ENCODE results near the gene SLC9A8. TPM values are rescaled to one million over a fixed set of nuclear protein-coding genes. Genes with fewer than 3 reads are reported as not detected.

Gene SLC9A8
- polyA plus RNA-seq, 1 donor from 2014 or later, result 6.7 TPM

DNA sequence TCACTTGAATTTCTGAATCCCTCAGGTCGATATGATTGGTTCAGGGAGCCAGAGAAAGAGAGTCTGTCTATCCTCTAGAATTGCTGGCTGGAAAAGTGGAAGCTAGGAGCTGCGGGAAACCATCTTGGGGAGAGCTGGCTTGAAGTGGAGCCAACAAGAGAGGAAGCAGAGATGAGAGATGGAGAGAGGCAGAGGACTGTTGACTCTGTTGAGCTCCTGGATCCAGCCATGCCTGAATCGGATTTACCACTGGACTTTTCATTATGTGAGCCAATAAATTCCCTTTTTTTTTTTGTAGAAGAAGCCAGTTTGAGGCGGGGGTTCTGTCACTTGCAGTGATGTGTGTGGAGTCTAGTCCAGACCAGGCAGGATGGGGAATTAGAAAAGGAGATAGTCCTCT lies 13.9 kb upstream of the SLC9A8 start:
- TF ChIP-seq MXI1 (conservative IDR thresholded peaks at IDR 0.05; ENCODE audit: poor library complexity, severe bottlenecking), result no peak
- TF ChIP-seq, protein P1, sequence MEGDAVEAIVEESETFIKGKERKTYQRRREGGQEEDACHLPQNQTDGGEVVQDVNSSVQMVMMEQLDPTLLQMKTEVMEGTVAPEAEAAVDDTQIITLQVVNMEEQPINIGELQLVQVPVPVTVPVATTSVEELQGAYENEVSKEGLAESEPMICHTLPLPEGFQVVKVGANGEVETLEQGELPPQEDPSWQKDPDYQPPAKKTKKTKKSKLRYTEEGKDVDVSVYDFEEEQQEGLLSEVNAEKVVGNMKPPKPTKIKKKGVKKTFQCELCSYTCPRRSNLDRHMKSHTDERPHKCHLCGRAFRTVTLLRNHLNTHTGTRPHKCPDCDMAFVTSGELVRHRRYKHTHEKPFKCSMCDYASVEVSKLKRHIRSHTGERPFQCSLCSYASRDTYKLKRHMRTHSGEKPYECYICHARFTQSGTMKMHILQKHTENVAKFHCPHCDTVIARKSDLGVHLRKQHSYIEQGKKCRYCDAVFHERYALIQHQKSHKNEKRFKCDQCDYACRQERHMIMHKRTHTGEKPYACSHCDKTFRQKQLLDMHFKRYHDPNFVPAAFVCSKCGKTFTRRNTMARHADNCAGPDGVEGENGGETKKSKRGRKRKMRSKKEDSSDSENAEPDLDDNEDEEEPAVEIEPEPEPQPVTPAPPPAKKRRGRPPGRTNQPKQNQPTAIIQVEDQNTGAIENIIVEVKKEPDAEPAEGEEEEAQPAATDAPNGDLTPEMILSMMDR (IDR thresholded peaks at IDR 0.05; ENCODE audit: poor library complexity, severe bottlenecking), result no peak
- TF ChIP-seq TAF1 (IDR thresholded peaks at IDR 0.05; ENCODE audit: low read depth), result no peak
- no peak for TF ChIP-seq RAD21 (conservative IDR thresholded peaks at IDR 0.05)
- TF ChIP-seq EZH2 (IDR thresholded peaks at IDR 0.05; ENCODE audit: borderline replicate concordance, insufficient read depth, low read length, poor library complexity, severe bottlenecking), result no peak
- no peak for TF ChIP-seq EP300 (conservative IDR thresholded peaks at IDR 0.05; ENCODE audit: poor library complexity, severe bottlenecking)
- no peak for TF ChIP-seq SMC3 (conservative IDR thresholded peaks at IDR 0.05; ENCODE audit: poor library complexity)
- no peak for TF ChIP-seq POLR2AphosphoS5 (IDR thresholded peaks at IDR 0.05)
- TF ChIP-seq, protein P2, sequence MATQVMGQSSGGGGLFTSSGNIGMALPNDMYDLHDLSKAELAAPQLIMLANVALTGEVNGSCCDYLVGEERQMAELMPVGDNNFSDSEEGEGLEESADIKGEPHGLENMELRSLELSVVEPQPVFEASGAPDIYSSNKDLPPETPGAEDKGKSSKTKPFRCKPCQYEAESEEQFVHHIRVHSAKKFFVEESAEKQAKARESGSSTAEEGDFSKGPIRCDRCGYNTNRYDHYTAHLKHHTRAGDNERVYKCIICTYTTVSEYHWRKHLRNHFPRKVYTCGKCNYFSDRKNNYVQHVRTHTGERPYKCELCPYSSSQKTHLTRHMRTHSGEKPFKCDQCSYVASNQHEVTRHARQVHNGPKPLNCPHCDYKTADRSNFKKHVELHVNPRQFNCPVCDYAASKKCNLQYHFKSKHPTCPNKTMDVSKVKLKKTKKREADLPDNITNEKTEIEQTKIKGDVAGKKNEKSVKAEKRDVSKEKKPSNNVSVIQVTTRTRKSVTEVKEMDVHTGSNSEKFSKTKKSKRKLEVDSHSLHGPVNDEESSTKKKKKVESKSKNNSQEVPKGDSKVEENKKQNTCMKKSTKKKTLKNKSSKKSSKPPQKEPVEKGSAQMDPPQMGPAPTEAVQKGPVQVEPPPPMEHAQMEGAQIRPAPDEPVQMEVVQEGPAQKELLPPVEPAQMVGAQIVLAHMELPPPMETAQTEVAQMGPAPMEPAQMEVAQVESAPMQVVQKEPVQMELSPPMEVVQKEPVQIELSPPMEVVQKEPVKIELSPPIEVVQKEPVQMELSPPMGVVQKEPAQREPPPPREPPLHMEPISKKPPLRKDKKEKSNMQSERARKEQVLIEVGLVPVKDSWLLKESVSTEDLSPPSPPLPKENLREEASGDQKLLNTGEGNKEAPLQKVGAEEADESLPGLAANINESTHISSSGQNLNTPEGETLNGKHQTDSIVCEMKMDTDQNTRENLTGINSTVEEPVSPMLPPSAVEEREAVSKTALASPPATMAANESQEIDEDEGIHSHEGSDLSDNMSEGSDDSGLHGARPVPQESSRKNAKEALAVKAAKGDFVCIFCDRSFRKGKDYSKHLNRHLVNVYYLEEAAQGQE (IDR thresholded peaks at IDR 0.05; ENCODE audit: borderline replicate concordance), result no peak
- H3K9me3 ChIP-seq (ENCODE audit: low read length), result no peaks in the 10 kb centered on the region
- no peak overlapping the region for H3K4me2 ChIP-seq (ENCODE audit: low read length)
- H3K27ac ChIP-seq (ENCODE audit: low read length), result no peak overlapping the region
- no peaks in the 10 kb centered on the region for H3F3A ChIP-seq (ENCODE audit: insufficient read depth, low read length, poor library complexity, severe bottlenecking)
- no peaks in the 10 kb centered on the region for H3K27me3 ChIP-seq (ENCODE audit: insufficient read depth, low read depth, low read length)
- H4K20me1 ChIP-seq (ENCODE audit: insufficient read depth), result no peaks in the 10 kb centered on the region
- H3K9me2 ChIP-seq (ENCODE audit: insufficient read depth, low read length), result no peaks in the 10 kb centered on the region
- H3K9ac ChIP-seq (ENCODE audit: low read length), result no peak overlapping the region
- H3K36me3 ChIP-seq (ENCODE audit: insufficient read depth, low read length), result no peaks in the 10 kb centered on the region
- no peak overlapping the region for H2AFZ ChIP-seq (ENCODE audit: low read depth, low read length)
- no peak overlapping the region for H3K4me3 ChIP-seq (ENCODE audit: low read length)
- H3K79me2 ChIP-seq (replicated peaks; ENCODE audit: insufficient read depth, low read length), result no peaks in the 10 kb centered on the region

DNA sequence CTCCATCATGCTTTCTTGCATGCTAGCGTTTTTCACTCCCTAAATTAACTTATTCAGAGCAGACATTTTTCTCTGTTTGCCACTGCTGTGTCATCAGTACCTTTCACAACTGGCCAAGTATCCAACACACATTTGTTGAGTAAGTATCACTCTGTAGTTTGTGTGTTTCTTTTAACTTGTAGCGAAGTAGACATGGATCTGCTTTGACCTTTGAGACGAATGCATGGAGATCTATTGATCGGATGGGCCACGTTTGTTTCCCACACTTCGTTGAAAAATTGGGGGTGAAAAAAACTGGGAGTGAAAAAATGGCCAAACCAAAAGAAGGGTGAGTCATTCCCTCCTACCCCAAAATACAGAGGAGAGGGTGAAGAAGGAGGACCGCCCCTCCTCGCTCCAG lies 12.9 kb upstream of the SLC9A8 start:
- TF ChIP-seq EP300 (conservative IDR thresholded peaks at IDR 0.05; ENCODE audit: poor library complexity, severe bottlenecking), result no peak
- TF ChIP-seq POLR2AphosphoS5 (IDR thresholded peaks at IDR 0.05), result no peak
- no peak for TF ChIP-seq MXI1 (conservative IDR thresholded peaks at IDR 0.05; ENCODE audit: poor library complexity, severe bottlenecking)
- TF ChIP-seq TAF1 (IDR thresholded peaks at IDR 0.05; ENCODE audit: low read depth), result no peak
- TF ChIP-seq EZH2 (IDR thresholded peaks at IDR 0.05; ENCODE audit: borderline replicate concordance, insufficient read depth, low read length, poor library complexity, severe bottlenecking), result no peak
- Histone ChIP-seq H3K9me3 (ENCODE audit: low read length) (no peaks in the 10 kb centered on the region), H3K4me3 (ENCODE audit: low read length) (no peak overlapping the region), H3K27me3 (ENCODE audit: insufficient read depth, low read depth, low read length) (no peaks in the 10 kb centered on the region), H3K9me2 (ENCODE audit: insufficient read depth, low read length) (no peaks in the 10 kb centered on the region), H3K36me3 (ENCODE audit: insufficient read depth, low read length) (no peaks in the 10 kb centered on the region), H3F3A (ENCODE audit: insufficient read depth, low read length, poor library complexity, severe bottlenecking) (no peaks in the 10 kb centered on the region), H4K20me1 (ENCODE audit: insufficient read depth) (no peaks in the 10 kb centered on the region), H2AFZ (ENCODE audit: low read depth, low read length) (no peak overlapping the region), H3K27ac (ENCODE audit: low read length) (no peak overlapping the region), H3K4me2 (ENCODE audit: low read length) (no peak overlapping the region), H3K79me2 (replicated peaks; ENCODE audit: insufficient read depth, low read length) (no peaks in the 10 kb centered on the region), H3K9ac (ENCODE audit: low read length) (no peak overlapping the region)

Data from neural cell (in vitro differentiated cells).